Mesodermal cell (in vitro differentiated cells): Measurements from ENCODE around the gene ZFYVE21.
"Not testable (repeated sequence)": the region's sequence is repeated elsewhere in the genome, so short reads cannot be mapped to it uniquely, and the experiment has no call there.

Experiments used
- H3K27ac ChIP-seq: 2 replicates; pipeline ENCODE4 v1.7.0; 2013; ENCODE audit warnings: mild to moderate bottlenecking, low read depth, low read length, moderate library complexity; ENCODE audit not compliant: severe bottlenecking
- H3K36me3 ChIP-seq: 2 replicates; pipeline ENCODE4 v1.7.1; 2013; ENCODE audit warnings: mild to moderate bottlenecking, low read length, moderate library complexity; ENCODE audit not compliant: control insufficient read depth, insufficient read depth
- H3K4me1 ChIP-seq: one replicate; pipeline ENCODE4 v1.7.1; 2013; ENCODE audit warnings: mild to moderate bottlenecking, low read length; ENCODE audit not compliant: insufficient read depth, control insufficient read depth, poor library complexity, severe bottlenecking
- H3K4me3 ChIP-seq: 2 replicates; pipeline ENCODE4 v1.7.0; 2013; ENCODE audit warnings: low read length, control low read depth, mild to moderate bottlenecking; ENCODE audit not compliant: insufficient read depth, poor library complexity, severe bottlenecking; ENCODE audit errors: extremely low read depth
- H3K9me3 ChIP-seq: 2 replicates; pipeline ENCODE4 v1.7.1; 2013; ENCODE audit warnings: mild to moderate bottlenecking, low read length, moderate library complexity; ENCODE audit not compliant: control insufficient read depth
- WGBS, 2 experiments: methylation state at CpG; one replicate each; pipeline ENCODE4 v1.1.5; 2013; ENCODE audit warnings: missing lambda C conversion rate in 2 of 2; ENCODE audit not compliant: insufficient coverage in 2 of 2; 5-methylcytosine and 5-hydroxymethylcytosine counted together

ZFYVE21 gene

GRCh38 chr14:103772078-103772712 lies 56.6 kb downstream of the ZFYVE21 start:
- H3K9me3 ChIP-seq = peaks cover 6% of the 10 kb centered on the region
- no peaks in the 10 kb centered on the region for H3K4me1 ChIP-seq
- 100% methylated on average over 1 of the region's 1 CpG; no CpG with 5 or more reads in 1 of the 2 experiments for WGBS, 2 experiments
- H3K36me3 ChIP-seq = no peaks in the 10 kb centered on the region
- no peak overlapping the region for H3K27ac ChIP-seq
- H3K4me3 ChIP-seq = no peak overlapping the region

GRCh38 chr14:103773521-103773920 lies 57.9 kb downstream of the ZFYVE21 start:
- Histone ChIP-seq H3K9me3 (peaks cover 6% of the 10 kb centered on the region), H3K27ac (no peak overlapping the region), H3K4me3 (no peak overlapping the region), H3K36me3 (no peaks in the 10 kb centered on the region), H3K4me1 (no peaks in the 10 kb centered on the region)
- 93% methylated on average over 2 of the region's 2 CpGs; no CpG with 5 or more reads in 1 of the 2 experiments for WGBS, 2 experiments

- Histone ChIP-seq H3K27ac (no peak overlapping the region), H3K36me3 (no peaks in the 10 kb centered on the region), H3K9me3 (peaks cover 6% of the 10 kb centered on the region), H3K4me1 (no peaks in the 10 kb centered on the region), H3K4me3 (no peak overlapping the region)
- 93 to 98% methylated on average over 3 to 5 of the region's 7 CpGs for WGBS, 2 experiments
Measured at GRCh38 chr14:103775506-103775905, 59.9 kb downstream of the ZFYVE21 start.

GRCh38 chr14:103776319-103776718 lies 60.7 kb downstream of the ZFYVE21 start:
- H3K27ac ChIP-seq, H3K36me3 ChIP-seq, H3K4me1 ChIP-seq, H3K4me3 ChIP-seq, H3K9me3 ChIP-seq: not testable (repeated sequence)
- WGBS, 2 experiments = 95% methylated on average over 5 of the region's 6 CpGs; no CpG with 5 or more reads in 1 of the 2 experiments

- Histone ChIP-seq H3K4me1 (no peaks in the 10 kb centered on the region), H3K36me3 (no peaks in the 10 kb centered on the region), H3K4me3 (no peak overlapping the region), H3K9me3 (no peaks in the 10 kb centered on the region), H3K27ac (no peak overlapping the region)
- WGBS, 2 experiments = 100% methylated on average over 2 of the region's 2 CpGs; no CpG with 5 or more reads in 1 of the 2 experiments
Measured at GRCh38 chr14:103782376-103782775, 66.8 kb downstream of the ZFYVE21 start.
